Tibial nerve (tissue), 4 donors: ENCODE results near the gene TUBGCP6. TPM values are rescaled to one million over a fixed set of nuclear protein-coding genes. Genes with fewer than 3 reads are reported as not detected.

Experiments used
- DNase-seq, 2 donors: peaks; one replicate each; pipeline ENCODE4 v3.0.0-alpha.2; 2019; ENCODE audit warnings: low spot score in 2 of 2
- H3K27ac ChIP-seq, 4 donors: fragments of 200-600 bp; sonication (generic) in 3 of 4; one replicate each; pipeline ENCODE4 v1.5.1; 2017 to 2019; ENCODE audit warnings: mild to moderate bottlenecking in 1 of 4
- H3K27me3 ChIP-seq, 2 donors: fragments of 200-600 bp; sonication (generic) in 1 of 2; one replicate each; pipeline versions ENCODE4 v1.5.1 to v1.6.0; 2017 to 2019
- H3K36me3 ChIP-seq, 3 donors: fragments of 200-600 bp; sonication (generic); one replicate each; pipeline ENCODE4 v1.5.1; 2018 to 2019
- H3K4me1 ChIP-seq, 4 donors: fragments of 200-600 bp; sonication (generic) in 3 of 4; one replicate each; pipeline ENCODE4 v1.5.1; 2017 to 2019
- H3K4me3 ChIP-seq, 4 donors: fragments of 200-600 bp; sonication (generic) in 3 of 4; one replicate each; pipeline ENCODE4 v1.5.1; 2017 to 2019; ENCODE audit warnings: mild to moderate bottlenecking in 1 of 4, moderate library complexity in 1 of 4
- H3K9me3 ChIP-seq, 4 donors: fragments of 200-600 bp; sonication (generic) in 3 of 4; one replicate each; pipeline ENCODE4 v1.5.1; 2017 to 2019
- CTCF ChIP-seq, 5 experiments: fragments of 200-600 bp in 3 of 5; fragments of 450-650 bp in 2 of 5; sonication (generic) in 3 of 5; IDR thresholded peaks; one replicate each; pipeline ENCODE4 v1.5.1; 2016 to 2019; ENCODE audit warnings: antibody characterized with exemption in 5 of 5, mild to moderate bottlenecking in 3 of 5, moderate library complexity in 2 of 5
- EP300 ChIP-seq, 2 donors: sonication (generic); formaldehyde crosslinking; IDR thresholded peaks; one replicate each; pipeline ENCODE4 v1.6.1; 2017; ENCODE audit warnings: antibody characterized with exemption in 2 of 2, mild to moderate bottlenecking in 1 of 2
- POLR2A ChIP-seq, 2 donors: fragments of 450-650 bp; IDR thresholded peaks; one replicate each; pipeline ENCODE4 v1.6.1; 2017; ENCODE audit warnings: antibody characterized with exemption in 2 of 2, mild to moderate bottlenecking in 2 of 2, moderate library complexity in 2 of 2
- WGBS, 2 donors: methylation state at CpG; one replicate each; pipeline ENCODE4 v1.1.5; 2018; 5-methylcytosine and 5-hydroxymethylcytosine counted together
- total RNA-seq, 4 donors: library from RNA; depleted of rRNA; stranded (reverse); fragments of >200 nt; gene quantifications; one replicate each; pipeline ENCODE4 v1.1.0, GENCODE V29; 2016

TUBGCP6 gene
- total RNA-seq, 4 donors from 2014 or later = 72.2 to 127 (median 78.6) TPM

- peaks cover 0 to 43% (median 19%) of the 10 kb centered on the region in 4 donors for H3K4me1 ChIP-seq
- WGBS, 2 donors = 31 to 58% methylated on average over 13 to 26 of the region's 32 CpGs
- peak; percentile 62 to 70 for DNase-seq
- H3K27ac ChIP-seq = peak overlapping the region in 2 of 4 donors; percentile 4 to 58
- TF ChIP-seq EP300 (IDR thresholded peaks at IDR 0.05) = no peak
- no peak for TF ChIP-seq CTCF (IDR thresholded peaks at IDR 0.05)
- no peak for TF ChIP-seq POLR2A (IDR thresholded peaks at IDR 0.05)
- H3K4me3 ChIP-seq = peak overlapping the region in 2 of 4 donors; percentile 51 to 67
- H3K9me3 ChIP-seq = no peaks in the 10 kb centered on the region
- peaks cover 0 to 9% of the 10 kb centered on the region in 2 donors for H3K27me3 ChIP-seq
- H3K36me3 ChIP-seq = no peaks in the 10 kb centered on the region
These were observed 60.6 kb downstream of the TUBGCP6 start for GRCh38 chr22:50184004-50184901.

GRCh38 chr22:50183141-50183971, 61.5 kb downstream of the TUBGCP6 start:
- peaks cover 0 to 34% (median 16%) of the 10 kb centered on the region in 4 donors for H3K4me1 ChIP-seq
- peaks cover 0 to 18% of the 10 kb centered on the region in 2 donors for H3K27me3 ChIP-seq
- TF ChIP-seq CTCF (IDR thresholded peaks at IDR 0.05) (no peak), EP300 (IDR thresholded peaks at IDR 0.05) (no peak), POLR2A (IDR thresholded peaks at IDR 0.05) (no peak)
- DNase-seq = no peak
- no peaks in the 10 kb centered on the region for H3K9me3 ChIP-seq
- no peaks in the 10 kb centered on the region for H3K36me3 ChIP-seq
- 78 to 83% methylated on average over 18 to 19 of the region's 19 CpGs for WGBS, 2 donors
- H3K4me3 ChIP-seq = no peak overlapping the region
- no peak overlapping the region for H3K27ac ChIP-seq

- TF ChIP-seq CTCF (IDR thresholded peaks at IDR 0.05) (no peak), EP300 (IDR thresholded peaks at IDR 0.05) (no peak), POLR2A (IDR thresholded peaks at IDR 0.05) (no peak)
- Histone ChIP-seq H3K4me1 (peaks cover 0 to 32% (median 15%) of the 10 kb centered on the region in 4 donors), H3K36me3 (no peaks in the 10 kb centered on the region), H3K9me3 (no peaks in the 10 kb centered on the region), H3K27ac (no peak overlapping the region), H3K4me3 (no peak overlapping the region), H3K27me3 (peaks cover 0 to 26% of the 10 kb centered on the region in 2 donors)
- 70 to 76% methylated on average over 24 to 29 of the region's 31 CpGs for WGBS, 2 donors
- no peak for DNase-seq
These were observed 62.4 kb downstream of the TUBGCP6 start for GRCh38 chr22:50182176-50183081.

GRCh38 chr22:50180727-50181521, 63.9 kb downstream of the TUBGCP6 start:
- TF ChIP-seq CTCF (IDR thresholded peaks at IDR 0.05) (no peak), EP300 (IDR thresholded peaks at IDR 0.05) (no peak), POLR2A (IDR thresholded peaks at IDR 0.05) (no peak)

More at GRCh38 chr22:50180727-50181521, 63.9 kb downstream of the TUBGCP6 start:
- peaks cover 0 to 32% of the 10 kb centered on the region in 2 donors for H3K27me3 ChIP-seq
- peaks cover 0 to 21% (median 10%) of the 10 kb centered on the region in 4 donors for H3K4me1 ChIP-seq
- H3K9me3 ChIP-seq = no peaks in the 10 kb centered on the region
- H3K27ac ChIP-seq = no peak overlapping the region
- 87 to 88% methylated on average over 26 to 27 of the region's 27 CpGs for WGBS, 2 donors
- H3K36me3 ChIP-seq = no peaks in the 10 kb centered on the region
- no peak overlapping the region for H3K4me3 ChIP-seq
- DNase-seq = no peak
